GM23338 (cell line): Measurements from ENCODE around the gene CACNA2D4. TPM values are rescaled to one million over a fixed set of nuclear protein-coding genes. Genes with fewer than 3 reads are reported as not detected.

Source experiments
- POLR2AphosphoS5 ChIP-seq: IDR thresholded peaks from 2 replicates; pipeline ENCODE4 v1.6.1; 2016; ENCODE audit warnings: antibody characterized with exemption, low read depth
- REST ChIP-seq: IDR thresholded peaks from one replicate; pipeline ENCODE4 v1.6.1; 2018; ENCODE audit warnings: antibody characterized with exemption; ENCODE audit not compliant: unreplicated experiment
- ZNF331 ChIP-seq: fragments of 250-450 bp; sonication (Bioruptor Pico); IDR thresholded peaks from 2 replicates; pipeline ENCODE4 v1.5.0; 2020; ENCODE audit warnings: low read depth, mild to moderate bottlenecking, moderate library complexity
- polyA plus RNA-seq: library from polyadenylated mRNA; unstranded; fragments of >200 nt; fragmentation: Nextera tagmentation; extraction: Ambion mirVana; gene quantifications from 2 replicates; pipeline ENCODE4 v1.2.1, GENCODE V29; 2016
- total RNA-seq: library from RNA; depleted of rRNA; stranded (reverse); fragments of >200 nt; shearing (Covaris generic); gene quantifications from 2 replicates; pipeline ENCODE4 v1.2.3, GENCODE V29; 2014
- TF ChIP-seq, protein P1 (sequence below): fragments of 250-450 bp; sonication (Bioruptor Pico); IDR thresholded peaks from 2 replicates; pipeline ENCODE4 v1.5.0; 2020; ENCODE audit warnings: mild to moderate bottlenecking, moderate library complexity

The CACNA2D4 gene
- total and polyA plus RNA-seq, 2 experiments from 2014 or later, result 0.07 to 0.24 TPM

GRCh38 chr12:1808036-1808797, 110.2 kb downstream of the CACNA2D4 start (continued):
- no peak for TF ChIP-seq REST
- TF ChIP-seq, protein P1, sequence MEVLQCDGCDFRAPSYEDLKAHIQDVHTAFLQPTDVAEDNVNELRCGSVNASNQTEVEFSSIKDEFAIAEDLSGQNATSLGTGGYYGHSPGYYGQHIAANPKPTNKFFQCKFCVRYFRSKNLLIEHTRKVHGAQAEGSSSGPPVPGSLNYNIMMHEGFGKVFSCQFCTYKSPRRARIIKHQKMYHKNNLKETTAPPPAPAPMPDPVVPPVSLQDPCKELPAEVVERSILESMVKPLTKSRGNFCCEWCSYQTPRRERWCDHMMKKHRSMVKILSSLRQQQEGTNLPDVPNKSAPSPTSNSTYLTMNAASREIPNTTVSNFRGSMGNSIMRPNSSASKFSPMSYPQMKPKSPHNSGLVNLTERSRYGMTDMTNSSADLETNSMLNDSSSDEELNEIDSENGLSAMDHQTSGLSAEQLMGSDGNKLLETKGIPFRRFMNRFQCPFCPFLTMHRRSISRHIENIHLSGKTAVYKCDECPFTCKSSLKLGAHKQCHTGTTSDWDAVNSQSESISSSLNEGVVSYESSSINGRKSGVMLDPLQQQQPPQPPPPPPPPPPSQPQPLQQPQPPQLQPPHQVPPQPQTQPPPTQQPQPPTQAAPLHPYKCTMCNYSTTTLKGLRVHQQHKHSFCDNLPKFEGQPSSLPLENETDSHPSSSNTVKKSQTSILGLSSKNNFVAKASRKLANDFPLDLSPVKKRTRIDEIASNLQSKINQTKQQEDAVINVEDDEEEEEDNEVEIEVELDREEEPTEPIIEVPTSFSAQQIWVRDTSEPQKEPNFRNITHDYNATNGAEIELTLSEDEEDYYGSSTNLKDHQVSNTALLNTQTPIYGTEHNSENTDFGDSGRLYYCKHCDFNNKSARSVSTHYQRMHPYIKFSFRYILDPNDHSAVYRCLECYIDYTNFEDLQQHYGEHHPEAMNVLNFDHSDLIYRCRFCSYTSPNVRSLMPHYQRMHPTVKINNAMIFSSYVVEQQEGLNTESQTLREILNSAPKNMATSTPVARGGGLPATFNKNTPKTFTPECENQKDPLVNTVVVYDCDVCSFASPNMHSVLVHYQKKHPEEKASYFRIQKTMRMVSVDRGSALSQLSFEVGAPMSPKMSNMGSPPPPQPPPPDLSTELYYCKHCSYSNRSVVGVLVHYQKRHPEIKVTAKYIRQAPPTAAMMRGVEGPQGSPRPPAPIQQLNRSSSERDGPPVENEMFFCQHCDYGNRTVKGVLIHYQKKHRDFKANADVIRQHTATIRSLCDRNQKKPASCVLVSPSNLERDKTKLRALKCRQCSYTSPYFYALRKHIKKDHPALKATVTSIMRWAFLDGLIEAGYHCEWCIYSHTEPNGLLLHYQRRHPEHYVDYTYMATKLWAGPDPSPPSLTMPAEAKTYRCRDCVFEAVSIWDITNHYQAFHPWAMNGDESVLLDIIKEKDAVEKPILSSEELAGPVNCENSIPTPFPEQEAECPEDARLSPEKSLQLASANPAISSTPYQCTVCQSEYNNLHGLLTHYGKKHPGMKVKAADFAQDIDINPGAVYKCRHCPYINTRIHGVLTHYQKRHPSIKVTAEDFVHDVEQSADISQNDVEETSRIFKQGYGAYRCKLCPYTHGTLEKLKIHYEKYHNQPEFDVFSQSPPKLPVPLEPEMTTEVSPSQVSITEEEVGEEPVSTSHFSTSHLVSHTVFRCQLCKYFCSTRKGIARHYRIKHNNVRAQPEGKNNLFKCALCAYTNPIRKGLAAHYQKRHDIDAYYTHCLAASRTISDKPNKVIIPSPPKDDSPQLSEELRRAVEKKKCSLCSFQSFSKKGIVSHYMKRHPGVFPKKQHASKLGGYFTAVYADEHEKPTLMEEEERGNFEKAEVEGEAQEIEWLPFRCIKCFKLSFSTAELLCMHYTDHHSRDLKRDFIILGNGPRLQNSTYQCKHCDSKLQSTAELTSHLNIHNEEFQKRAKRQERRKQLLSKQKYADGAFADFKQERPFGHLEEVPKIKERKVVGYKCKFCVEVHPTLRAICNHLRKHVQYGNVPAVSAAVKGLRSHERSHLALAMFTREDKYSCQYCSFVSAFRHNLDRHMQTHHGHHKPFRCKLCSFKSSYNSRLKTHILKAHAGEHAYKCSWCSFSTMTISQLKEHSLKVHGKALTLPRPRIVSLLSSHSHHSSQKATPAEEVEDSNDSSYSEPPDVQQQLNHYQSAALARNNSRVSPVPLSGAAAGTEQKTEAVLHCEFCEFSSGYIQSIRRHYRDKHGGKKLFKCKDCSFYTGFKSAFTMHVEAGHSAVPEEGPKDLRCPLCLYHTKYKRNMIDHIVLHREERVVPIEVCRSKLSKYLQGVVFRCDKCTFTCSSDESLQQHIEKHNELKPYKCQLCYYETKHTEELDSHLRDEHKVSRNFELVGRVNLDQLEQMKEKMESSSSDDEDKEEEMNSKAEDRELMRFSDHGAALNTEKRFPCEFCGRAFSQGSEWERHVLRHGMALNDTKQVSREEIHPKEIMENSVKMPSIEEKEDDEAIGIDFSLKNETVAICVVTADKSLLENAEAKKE (CRISPR knock-in tag), result no peak
- no peak for TF ChIP-seq ZNF331 (CRISPR knock-in tag)
- TF ChIP-seq POLR2AphosphoS5, result no peak
